Measurements from ENCODE around the gene TTLL10.

TTLL10 gene

DNA sequence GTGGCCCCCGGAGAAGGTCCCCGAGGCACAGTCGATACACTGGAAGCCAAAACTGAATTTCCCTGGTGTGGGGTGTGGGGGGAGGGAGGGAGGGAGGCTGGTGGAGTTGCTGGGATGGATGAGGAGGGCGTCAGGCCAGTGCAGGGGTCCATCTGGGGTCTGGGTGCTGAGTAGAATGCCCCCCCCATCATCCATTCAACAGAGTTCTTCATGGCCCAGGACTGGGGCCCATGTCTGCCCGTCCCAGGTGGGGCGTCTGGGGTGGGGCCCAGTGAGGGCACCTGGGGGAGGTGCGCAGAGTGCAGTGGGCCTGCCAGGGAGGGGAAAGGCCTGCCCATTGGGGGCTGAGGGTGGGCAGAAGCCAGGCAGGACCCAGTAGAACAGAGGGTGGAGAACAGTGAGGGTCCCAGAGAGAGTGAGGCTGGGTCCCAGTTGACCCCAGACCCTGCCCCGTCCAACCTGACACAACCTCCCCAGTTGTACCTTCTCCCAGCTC is 30.8 kb downstream of the TTLL10 start:
- no peak for DNase-seq (ENCODE audit: low read depth in 1 of 2, low spot score in 1 of 2)

GRCh38 chr1:1204998-1205768 is 31.5 kb downstream of the TTLL10 start:
- no peak for DNase-seq (ENCODE audit: low read depth in 1 of 2, low spot score in 1 of 2)

DNA sequence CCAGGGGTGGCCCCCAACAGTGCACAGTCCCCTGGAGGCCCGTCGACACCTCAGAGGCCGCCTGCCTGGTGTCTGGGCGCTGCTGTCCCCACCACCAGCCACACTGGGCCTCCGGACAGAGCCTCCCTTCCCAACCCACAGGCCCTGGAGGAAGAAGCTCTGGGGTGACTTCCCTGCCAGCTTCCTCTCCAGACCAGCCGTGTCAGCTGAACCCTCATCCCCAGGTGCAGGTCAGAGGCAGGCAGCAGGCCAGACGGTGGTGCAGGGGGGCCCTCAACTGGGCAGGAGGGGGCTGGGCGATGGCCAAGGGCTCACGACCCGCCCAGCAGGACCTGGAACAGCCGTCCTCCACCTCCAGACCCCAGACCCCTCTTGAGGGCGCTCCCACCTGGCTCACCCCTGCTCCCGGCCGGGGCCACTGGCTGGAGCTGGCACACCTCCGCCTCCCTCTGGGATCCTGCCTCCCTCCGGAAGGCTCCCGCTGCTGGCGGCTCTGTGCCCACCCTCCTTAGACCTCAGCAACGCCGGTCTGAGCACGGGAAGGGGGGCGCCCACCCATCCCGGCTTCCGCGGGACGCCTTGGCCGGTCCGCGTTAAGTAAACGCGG is 32.2 kb downstream of the TTLL10 start:
- DNase-seq (ENCODE audit: low read depth in 1 of 2, low spot score in 1 of 2), result no peak

DNA sequence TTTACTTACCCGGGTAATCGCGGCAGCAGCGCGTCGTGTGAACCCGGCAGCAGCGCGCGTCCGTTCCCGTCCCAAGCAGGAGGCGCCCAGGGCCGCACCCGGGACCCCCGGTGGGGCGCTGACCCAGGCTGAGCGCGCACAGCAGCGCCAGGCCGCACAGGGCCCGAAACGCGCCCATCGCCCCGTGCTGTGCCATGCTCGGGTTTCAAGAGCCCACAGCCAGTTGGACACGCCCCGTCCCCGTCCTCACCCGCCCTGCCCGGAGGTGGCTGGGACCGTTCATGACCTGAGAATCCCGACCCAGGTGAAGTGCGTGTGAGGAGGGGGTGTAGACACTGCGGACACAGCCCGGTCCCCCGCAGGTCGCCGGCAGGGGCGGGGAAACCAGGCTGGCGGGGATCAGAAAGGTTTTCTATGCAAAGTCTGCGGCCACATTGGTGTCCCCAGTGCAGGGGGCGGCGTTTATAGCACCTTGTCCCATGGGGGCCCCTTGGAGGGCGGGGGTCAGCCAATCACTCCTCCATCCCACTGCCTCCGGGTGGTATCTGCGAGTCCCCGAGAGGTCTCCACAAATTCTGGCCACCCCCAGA is 32.8 kb downstream of the TTLL10 start, which contains the start of gene TNFRSF18:
TSS of gene TNFRSF18 (minus strand) at position 217 of the 590 bp plus-strand sequence. CDS start at position 196, 21 bp downstream.
- no peak for DNase-seq (ENCODE audit: low read depth in 1 of 2, low spot score in 1 of 2)

GRCh38 chr1:1206966-1207531 is 33.4 kb downstream of the TTLL10 start:
- no peak for DNase-seq (ENCODE audit: low read depth in 1 of 2, low spot score in 1 of 2)

DNA sequence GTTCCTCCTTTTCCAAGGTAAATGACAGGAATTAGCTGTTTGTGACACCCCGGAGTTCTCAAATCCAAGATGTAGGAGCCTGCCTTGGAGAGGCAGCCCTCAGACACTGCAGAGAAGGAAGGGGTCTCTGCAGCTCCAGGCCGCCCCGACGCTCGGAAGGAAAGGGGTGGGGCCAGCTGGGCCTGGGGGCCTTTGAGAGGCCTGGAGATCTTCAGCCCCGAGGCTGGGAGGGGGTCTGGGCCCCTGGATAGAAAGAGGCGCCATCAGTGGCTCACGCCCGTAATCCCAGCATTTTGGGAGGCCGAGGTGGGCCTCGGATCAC is 33.9 kb downstream of the TTLL10 start:
- no peak for DNase-seq (ENCODE audit: low read depth in 1 of 2, low spot score in 1 of 2)

DNA sequence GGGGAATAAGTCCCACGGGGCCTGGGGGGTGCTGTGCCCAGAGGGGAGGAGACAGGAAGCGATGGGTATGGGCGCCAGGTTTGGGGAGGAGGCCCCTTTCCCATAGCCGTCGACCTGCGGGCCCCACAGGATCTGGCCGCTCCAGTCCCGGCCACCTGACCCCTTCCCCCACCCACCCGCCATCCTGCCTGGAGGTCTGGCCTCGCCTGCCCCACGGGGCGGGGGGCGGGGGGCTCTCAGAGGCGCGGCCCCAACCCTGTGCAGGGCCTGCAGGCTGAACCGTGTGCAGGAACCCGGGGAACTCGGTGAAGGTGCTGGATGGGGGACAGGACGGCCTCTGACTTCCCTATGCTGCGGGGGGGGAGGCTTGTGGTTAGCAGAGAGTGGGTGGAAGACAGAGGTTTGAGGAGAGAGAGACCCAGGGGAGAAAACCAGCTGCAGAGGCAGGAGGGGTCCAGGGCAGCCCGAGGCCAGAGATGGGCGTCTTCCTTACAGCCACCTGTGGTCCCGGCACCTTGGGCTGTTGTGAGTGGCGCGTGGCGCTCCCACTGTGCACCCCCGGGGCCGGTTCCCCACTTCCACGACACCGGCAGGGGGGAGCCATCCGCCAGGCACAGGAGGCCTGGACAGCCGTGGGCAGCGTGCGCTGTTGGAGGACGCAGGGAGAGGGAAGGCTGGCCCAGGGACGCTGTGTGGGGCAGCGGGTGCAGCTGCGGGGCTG is 35.2 kb downstream of the TTLL10 start:
- no peak for DNase-seq (ENCODE audit: low read depth in 1 of 2, low spot score in 1 of 2)

DNA sequence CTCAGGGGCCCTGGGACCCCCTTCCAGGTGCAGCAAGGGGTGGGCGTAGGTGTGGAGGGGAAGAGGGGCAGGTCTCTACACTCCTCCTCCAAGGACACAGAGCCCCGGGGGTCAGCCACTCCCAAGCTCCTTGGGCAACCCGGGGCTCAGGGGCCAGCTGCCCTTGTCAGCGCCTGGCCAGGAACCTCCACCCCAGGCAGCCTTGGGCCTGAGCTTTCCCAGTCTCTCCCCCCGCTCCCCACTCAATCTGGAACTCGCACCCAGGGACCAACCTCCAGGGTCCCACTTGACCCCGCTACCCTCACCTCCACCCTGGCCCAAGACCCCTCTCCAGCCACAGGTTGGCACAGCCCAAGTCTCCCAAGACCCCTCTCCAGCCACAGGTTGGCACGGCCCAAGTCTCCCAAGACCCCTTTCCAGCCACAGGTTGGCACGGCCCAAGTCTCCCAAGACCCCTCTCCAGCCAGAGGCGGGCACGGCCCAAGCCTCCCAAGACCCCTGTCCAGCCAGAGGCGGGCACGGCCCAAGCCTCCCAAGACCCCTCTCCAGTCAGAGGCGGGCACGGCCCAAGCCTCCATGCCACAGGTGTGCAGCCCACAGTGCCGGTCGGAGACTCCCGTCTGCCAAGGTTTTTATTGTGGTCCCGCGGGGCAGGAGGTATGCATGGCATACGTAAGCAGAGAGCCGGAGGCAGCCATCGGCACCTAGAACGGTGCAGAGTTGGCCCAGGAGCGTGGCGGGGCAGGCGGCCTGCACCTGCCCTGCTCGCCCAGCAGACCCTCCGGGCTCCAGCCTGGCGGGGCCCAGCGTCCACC is 37.3 kb downstream of the TTLL10 start:
- no peak for DNase-seq (ENCODE audit: low read depth in 1 of 2, low spot score in 1 of 2)

GRCh38 chr1:1211541-1212441 is 38.1 kb downstream of the TTLL10 start:
- DNase-seq (ENCODE audit: low read depth in 1 of 2, low spot score in 1 of 2), result no peak

DNA sequence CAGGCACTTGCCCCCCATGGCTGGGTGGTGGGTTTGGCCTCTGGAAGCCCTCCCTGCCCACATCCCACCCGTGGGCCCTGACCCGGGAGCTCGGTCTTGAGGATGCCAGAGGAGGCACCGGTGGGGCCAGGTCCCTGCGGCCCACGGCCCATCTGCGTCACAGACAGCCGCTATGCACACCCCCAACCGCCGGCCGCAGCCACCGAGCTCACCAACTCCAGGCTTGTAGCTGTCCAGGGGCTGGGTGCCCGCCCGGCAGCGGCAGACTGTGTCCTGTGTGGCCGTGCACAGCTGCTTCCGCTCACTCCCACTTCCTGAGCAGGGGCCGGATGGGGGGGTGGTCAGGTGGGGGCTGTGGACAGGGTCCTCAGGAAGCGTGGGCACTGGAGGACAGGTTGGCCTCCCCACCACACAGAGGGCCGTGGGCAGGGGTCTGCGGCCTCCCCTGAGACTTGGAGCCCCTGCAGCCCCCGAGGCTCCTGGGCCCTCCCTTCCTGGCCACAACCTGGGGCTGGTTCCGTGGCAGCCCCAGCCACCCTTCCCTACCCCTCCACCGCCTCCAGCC is 39.2 kb downstream of the TTLL10 start:
- no peak for DNase-seq (ENCODE audit: low read depth in 1 of 2, low spot score in 1 of 2)

GRCh38 chr1:1213345-1214265 is 39.9 kb downstream of the TTLL10 start, which contains the start of gene TNFRSF4:
Gene TNFRSF4, minus strand, starts transcription at chr1:1214153. Its CDS starts 26 bp downstream, at chr1:1214127.
- no peak for DNase-seq (ENCODE audit: low read depth in 1 of 2, low spot score in 1 of 2)

- DNase-seq (ENCODE audit: low read depth in 1 of 2, low spot score in 1 of 2), result no peak
These were observed 41.5 kb downstream of the TTLL10 start for GRCh38 chr1:1215080-1215676.

DNA sequence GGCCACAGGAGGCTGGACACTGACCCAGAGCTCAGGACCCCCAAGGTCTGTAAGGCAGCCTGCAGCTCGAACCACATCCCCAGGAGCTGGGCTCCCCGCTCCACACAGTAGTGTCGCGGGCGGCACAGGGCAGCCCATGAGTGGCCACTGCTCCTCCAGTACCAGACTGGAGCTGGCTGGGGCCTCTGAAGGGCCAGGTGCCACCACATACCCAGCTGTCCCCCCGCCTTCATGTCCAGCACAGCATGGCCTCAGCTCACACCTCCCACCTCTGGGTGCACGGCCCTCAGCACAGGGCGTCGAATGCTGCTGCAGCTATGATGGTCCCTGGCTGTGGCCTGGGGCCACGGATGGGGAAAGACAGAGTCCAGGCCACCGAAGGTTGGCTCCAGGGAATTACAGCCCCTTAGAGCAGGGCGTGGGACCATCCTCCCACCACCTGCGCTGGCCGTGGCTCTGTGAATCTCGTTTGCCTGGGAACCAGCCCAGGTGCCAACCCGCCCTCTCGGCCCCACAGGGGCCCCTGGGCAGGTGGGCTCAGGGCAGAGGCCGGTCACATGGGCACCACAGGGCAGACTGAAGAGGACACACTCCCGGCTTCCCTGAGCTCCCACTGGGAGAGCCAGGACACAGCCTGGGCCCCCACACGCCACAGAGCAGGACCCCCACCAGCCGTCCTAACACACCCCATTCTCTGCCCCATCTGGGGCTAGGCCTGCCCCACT is 42.4 kb downstream of the TTLL10 start:
- DNase-seq (ENCODE audit: low read depth in 1 of 2, low spot score in 1 of 2), result no peak

DNA sequence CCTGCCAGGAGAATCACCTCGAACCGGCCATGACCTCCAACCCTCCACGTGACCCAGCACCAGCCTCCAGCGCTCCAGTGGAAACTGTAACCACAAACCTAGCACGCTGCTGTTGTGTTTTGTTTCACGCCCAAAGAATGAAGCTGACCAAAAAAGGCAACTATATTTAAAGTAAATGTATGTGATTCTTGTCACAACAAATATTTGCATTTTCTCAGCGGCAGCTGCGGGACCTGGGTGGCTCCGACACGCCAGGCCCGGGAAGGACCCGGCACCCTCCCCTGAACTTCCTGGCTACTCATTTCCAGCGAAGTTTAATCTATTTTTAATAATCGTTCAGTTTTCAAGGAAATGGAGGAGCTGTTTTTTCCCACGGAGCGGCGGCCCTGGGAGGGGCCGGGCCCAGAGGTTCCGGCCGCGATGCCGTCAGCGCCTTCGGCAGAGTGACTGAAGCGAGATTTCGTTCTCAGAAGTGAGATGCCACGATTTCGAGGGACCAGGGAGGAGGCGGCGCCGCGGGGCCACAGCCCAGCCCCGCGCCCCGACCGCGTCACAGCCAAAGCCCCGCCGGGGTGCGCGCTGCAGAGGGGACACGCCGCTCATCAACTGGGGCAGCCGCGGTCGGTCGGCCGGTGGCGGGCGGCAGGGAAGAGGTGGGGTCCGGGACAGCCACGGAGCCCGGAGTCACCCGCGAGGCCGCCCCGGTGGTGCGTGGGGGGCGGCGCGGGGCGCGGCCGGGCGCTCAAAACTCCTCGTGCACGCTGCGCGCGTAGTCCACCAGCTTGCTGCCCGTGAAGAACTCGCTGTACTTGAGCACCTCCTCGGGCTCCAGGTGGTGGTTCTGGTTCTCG is 43.3 kb downstream of the TTLL10 start:
- peak in 1 of 2 donors; percentile 63 for DNase-seq (ENCODE audit: low read depth in 1 of 2, low spot score in 1 of 2)

- no peak for DNase-seq (ENCODE audit: low read depth in 1 of 2, low spot score in 1 of 2)
These were observed 44.2 kb downstream of the TTLL10 start for GRCh38 chr1:1217621-1218523.

Data from activated T-helper 1 cell treated with anti-CD3 and anti-CD28 coated beads, Interleukin-2, amount 50 U/mL, for 16 hours (primary cell).